Activated CD8-positive, alpha-beta memory T cell treated with anti-CD3 and anti-CD28 coated beads, Interleukin-2, amount 10 ng/mL, durations not matched to agents 7 days and 5 days (primary cell): ENCODE data around the gene UPK3BL2. TPM values are rescaled to one million over a fixed set of nuclear protein-coding genes. Genes with fewer than 3 reads are reported as not detected.
"Not testable (repeated sequence)": the region's sequence is repeated elsewhere in the genome, so short reads cannot be mapped to it uniquely, and the experiment has no call there.

Experiments
- ATAC-seq: fragments of 150-1000 bp; cut with Tn5 transposase; one replicate; pipeline ENCODE4 v1.10.0; 2021; ENCODE audit warnings: moderate library complexity
- CTCF ChIA-PET: fragments of 350-600 bp; sonication (Branson Sonifier 250); formaldehyde crosslinking; loops from one replicate; lab custom pipeline; 2021; ENCODE audit warnings: antibody characterized with exemption; lab: Charles Lee
- DNase-seq: peaks from one replicate; pipeline ENCODE4 v3.0.0-alpha.2; 2020
- H3K27ac Mint-ChIP-seq: one replicate; pipeline ENCODE4 v1.8.0; 2021; ENCODE audit warnings: mild to moderate bottlenecking, mixed read lengths
- H3K27me3 Mint-ChIP-seq: one replicate; pipeline ENCODE4 v1.8.0; 2021; ENCODE audit warnings: mixed read lengths
- H3K36me3 Mint-ChIP-seq: one replicate; pipeline ENCODE4 v1.8.0; 2021; ENCODE audit warnings: mild to moderate bottlenecking, mixed read lengths
- H3K4me1 Mint-ChIP-seq: one replicate; pipeline ENCODE4 v1.8.0; 2021; ENCODE audit warnings: mixed read lengths
- H3K4me3 Mint-ChIP-seq: one replicate; pipeline ENCODE4 v1.8.0; 2021; ENCODE audit warnings: mild to moderate bottlenecking, moderate library complexity, mixed read lengths
- H3K9me3 Mint-ChIP-seq: one replicate; pipeline ENCODE4 v1.8.0; 2022; ENCODE audit warnings: low read depth, mixed read lengths
- total RNA-seq, 2 experiments: library from RNA; stranded (reverse); gene quantifications; one replicate each; pipeline ENCODE4 v1.2.3, GENCODE V29; 2021

UPK3BL2 gene, protein sequence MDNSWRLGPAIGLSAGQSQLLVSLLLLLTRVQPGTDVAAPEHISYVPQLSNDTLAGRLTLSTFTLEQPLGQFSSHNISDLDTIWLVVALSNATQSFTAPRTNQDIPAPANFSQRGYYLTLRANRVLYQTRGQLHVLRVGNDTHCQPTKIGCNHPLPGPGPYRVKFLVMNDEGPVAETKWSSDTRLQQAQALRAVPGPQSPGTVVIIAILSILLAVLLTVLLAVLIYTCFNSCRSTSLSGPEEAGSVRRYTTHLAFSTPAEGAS
- total RNA-seq: 10 to 100 TPM; 11.0 to 11.6 TPM

DNA sequence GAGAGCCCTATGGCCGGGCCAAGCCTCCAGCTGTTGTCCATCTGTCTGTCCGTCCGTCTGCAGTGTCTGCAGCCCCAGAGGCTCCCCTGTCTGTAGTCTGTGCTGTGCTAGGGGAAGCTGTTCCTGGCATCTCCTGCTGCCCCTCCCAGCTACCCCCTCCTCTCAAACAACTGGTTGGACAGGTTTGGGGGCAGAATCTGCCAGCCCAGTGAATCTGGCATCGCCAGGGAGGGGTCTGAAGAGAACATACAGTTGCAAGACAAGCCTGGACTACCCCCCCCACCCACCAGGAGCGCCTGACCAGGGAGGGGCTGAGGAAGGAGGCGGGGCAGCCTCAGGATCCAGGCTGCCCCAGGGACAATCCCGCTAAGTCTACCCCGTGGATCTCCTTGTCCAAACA, at the start of gene UPK3BL2:
TSS of gene UPK3BL2 (minus strand) at position 101 of the 400 bp plus-strand sequence. CDS start at position 41, 60 bp downstream.
- H3K4me1 Mint-ChIP-seq, H3K27ac Mint-ChIP-seq, CTCF ChIA-PET, H3K9me3 Mint-ChIP-seq, H3K27me3 Mint-ChIP-seq, H3K36me3 Mint-ChIP-seq, H3K4me3 Mint-ChIP-seq, ATAC-seq, DNase-seq: not testable (repeated sequence)

DNA sequence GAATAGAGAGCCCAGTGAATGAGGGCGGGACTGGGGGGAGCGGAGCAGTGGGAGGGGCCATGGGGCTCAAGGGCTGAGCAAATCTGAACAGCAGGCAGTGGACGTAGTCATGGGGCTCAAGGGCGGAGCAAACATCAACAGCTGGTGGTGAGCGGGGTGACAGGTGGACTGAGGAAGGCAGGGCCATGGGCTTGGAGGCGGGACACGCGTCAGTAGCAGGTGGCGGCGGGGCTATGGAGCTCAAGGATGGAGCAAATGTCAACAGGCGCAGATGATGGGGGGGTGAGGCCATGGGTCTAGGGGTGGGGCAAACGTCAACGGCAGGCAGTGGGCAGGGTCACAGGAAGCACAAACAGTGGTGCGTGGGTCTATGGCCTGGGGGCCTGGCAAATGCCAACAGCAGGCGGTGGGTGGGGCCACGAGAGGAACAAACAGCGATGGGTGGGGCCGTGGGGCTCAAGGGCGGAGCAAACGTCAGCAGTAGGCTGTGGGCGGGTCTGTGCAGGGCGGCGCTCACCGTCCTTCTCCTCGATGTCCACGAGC, 49.1 kb upstream of the UPK3BL2 start:
- DNase-seq (peak; percentile 53), ATAC-seq (peak; percentile 73)
- H3K36me3 Mint-ChIP-seq, H3K4me1 Mint-ChIP-seq, CTCF ChIA-PET, H3K27me3 Mint-ChIP-seq, H3K27ac Mint-ChIP-seq, H3K4me3 Mint-ChIP-seq, H3K9me3 Mint-ChIP-seq: not testable (repeated sequence)

DNA sequence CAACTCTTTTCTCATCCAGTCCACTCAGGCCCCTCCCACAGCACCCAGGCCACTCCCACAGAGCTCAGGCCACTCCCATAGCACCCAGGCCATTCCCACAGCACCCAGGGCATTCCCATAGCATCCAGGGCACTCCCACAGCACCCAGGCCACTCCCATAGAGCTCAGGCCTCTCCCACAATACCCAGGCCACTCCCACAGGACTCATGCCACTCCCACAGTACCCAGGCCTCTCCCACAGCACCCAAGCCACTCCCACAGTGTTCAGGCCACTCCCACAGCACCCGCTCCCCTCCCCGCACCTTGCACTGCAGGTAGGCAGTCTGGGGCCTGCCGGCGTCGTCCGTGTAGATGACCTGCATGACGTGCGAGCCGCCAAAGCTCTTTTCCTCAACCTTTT, 46.4 kb upstream of the UPK3BL2 start:
- CTCF ChIA-PET, H3K27ac Mint-ChIP-seq, H3K4me1 Mint-ChIP-seq, H3K4me3 Mint-ChIP-seq, DNase-seq, H3K27me3 Mint-ChIP-seq, H3K36me3 Mint-ChIP-seq, H3K9me3 Mint-ChIP-seq: not testable (repeated sequence)
- peak; percentile 34 for ATAC-seq

DNA sequence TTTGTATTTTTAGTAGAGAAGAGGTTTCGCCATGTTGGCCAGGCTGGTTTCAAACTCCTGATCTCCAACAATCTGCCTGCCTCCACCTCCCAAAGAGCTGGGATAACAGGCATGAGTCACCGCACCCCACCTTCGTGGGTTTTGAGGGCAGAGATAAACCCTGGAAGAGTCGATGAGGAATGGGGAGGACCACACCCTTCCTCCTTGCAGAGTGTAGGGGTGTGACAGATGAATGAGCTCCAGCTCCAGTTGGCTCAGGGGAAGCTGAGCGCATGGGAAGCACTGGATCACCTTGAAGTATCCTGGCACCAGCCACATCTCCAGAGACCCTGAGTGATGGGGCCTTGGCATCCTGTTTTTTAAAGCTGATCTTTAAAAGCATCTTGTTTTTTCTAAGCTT, 40.0 kb upstream of the UPK3BL2 start:
- CTCF ChIA-PET, H3K27me3 Mint-ChIP-seq, H3K9me3 Mint-ChIP-seq, H3K4me1 Mint-ChIP-seq, H3K4me3 Mint-ChIP-seq, H3K27ac Mint-ChIP-seq, DNase-seq, H3K36me3 Mint-ChIP-seq, ATAC-seq: not testable (repeated sequence)

DNA sequence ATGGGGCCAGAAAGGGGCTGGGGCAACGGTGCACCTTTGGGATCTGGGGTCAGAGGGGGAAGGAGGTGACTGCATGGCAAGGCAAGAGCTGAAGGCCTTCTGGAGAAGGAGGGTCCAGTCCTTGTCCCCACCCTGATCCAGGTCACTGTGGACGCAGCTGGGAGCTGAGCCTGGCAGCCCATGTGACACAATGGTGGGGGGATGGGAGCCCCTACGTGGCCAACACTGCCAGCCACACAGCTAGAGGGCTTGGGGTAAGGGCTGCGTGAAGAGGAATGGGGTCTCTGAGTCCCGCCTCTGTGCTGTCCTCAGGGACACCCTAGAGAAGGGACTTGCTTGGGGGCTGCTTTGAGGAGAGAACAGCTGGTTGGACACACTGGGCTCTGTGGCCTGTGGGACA, 38.2 kb upstream of the UPK3BL2 start:
- CTCF ChIA-PET: not testable (repeated sequence)

DNA sequence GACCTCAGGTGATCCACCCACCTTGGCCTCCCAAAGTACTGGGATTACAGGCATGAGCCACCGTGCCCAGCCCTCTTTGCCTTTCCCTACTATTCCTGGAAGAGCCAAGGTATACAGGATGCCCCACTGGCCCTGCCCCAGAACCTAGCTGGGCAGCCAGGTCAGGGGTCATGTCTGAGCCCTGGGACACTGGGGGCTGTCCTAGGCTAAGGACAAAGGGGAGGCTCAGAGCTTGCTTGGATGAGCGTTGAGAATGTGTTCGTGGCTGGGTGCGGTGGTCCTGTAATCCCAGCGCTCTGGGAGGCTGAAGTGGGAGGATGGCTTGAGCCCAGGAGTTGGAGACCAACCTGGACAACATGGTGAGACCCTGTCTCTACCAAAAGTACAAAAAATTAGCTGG, 35.0 kb upstream of the UPK3BL2 start:
- H3K27me3 Mint-ChIP-seq, H3K27ac Mint-ChIP-seq, H3K4me3 Mint-ChIP-seq, H3K36me3 Mint-ChIP-seq, ATAC-seq, H3K9me3 Mint-ChIP-seq, CTCF ChIA-PET, H3K4me1 Mint-ChIP-seq, DNase-seq: not testable (repeated sequence)

More for the DNA sequence above, 38.2 kb upstream of the UPK3BL2 start:
- not testable (repeated sequence) for DNase-seq, H3K9me3 Mint-ChIP-seq, H3K27me3 Mint-ChIP-seq, H3K36me3 Mint-ChIP-seq, H3K4me3 Mint-ChIP-seq, H3K27ac Mint-ChIP-seq, H3K4me1 Mint-ChIP-seq, ATAC-seq

DNA sequence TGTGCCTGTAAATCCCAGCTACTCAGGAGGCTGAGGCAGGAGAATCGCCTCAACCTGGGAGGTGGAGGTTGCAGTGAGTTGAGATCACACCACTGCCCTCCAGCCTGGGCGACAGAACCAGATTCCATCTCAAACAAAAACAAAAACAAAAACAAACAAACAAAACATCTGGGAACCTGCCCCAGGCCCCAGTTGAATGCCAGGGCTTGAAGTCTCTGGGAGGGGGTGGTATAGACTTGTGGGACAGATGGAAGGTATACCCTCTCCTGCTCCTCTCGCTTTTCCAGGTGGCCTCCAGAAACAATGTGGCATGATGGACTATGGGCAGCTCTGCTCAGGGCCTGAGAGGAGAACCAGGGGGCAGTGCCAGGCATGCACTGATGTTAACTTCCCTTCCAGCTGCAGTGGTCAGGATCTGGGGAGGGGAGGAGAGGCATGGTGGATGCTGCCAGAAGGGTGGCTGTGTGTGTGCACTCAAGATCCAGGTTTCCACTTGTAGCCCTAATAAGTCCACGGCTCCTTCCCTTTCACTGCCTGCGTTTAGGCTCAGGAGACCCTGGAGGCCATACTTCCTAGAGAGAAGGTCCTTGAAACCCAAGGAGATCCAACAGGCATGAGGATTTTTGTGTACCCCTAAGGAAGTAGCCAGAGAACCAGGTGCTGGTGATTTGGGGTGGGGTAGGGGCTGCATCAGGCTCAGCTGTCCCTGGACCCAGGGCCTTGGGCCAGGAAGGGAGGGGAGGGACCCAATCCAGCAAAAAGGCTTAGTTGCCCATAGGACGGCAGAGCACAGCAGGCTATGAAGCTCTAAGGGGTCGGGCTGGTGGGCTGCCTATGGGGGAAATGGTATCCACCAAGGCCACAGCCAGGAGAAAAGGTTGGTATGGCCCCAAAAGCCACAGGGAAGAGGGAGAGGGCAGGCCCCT, 34.1 kb upstream of the UPK3BL2 start:
- H3K36me3 Mint-ChIP-seq, H3K4me1 Mint-ChIP-seq, H3K27me3 Mint-ChIP-seq, ATAC-seq, H3K27ac Mint-ChIP-seq, H3K4me3 Mint-ChIP-seq, CTCF ChIA-PET, H3K9me3 Mint-ChIP-seq, DNase-seq: not testable (repeated sequence)

DNA sequence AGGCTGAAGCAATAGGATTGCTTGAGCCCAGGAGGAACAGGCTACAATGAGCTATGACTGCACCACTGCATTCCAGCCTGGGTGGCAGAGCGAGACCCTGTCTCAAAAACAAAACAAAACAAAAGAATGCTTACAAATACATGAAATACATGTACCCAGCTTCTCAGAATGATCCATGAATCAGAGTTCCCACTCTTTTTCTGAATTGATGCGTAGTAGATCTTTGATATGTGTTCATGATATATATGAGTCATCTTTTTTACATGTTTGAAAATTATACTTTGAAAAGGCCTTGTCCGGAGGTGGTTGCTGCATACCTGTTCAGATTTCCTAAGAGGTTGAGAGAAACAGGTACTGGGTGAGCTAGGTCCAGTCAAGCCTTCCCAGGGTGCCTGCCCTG, 32.9 kb upstream of the UPK3BL2 start:
- H3K4me3 Mint-ChIP-seq, DNase-seq, H3K36me3 Mint-ChIP-seq, H3K4me1 Mint-ChIP-seq, H3K9me3 Mint-ChIP-seq, ATAC-seq, H3K27ac Mint-ChIP-seq, H3K27me3 Mint-ChIP-seq, CTCF ChIA-PET: not testable (repeated sequence)

DNA sequence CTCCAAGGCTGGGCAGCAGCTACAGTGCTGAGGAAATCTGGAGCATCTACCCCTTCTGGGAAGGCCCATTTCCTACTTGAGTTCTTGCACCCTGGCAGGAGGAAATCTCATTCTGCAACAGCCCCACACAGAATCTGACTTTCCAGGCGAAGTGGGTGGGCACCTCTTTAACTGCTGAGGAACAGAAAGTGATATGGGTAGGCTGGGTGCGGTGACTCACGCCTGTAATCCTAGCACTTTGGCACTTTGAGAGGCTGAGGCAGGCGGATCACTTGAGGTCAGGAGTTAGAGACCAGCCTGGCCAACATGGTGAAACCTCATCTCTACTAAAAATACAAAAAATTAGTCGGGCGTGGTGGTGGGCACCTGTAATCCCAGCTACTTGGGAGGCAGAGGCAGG, 31.1 kb upstream of the UPK3BL2 start:
- CTCF ChIA-PET, H3K27me3 Mint-ChIP-seq, H3K4me3 Mint-ChIP-seq, ATAC-seq, H3K9me3 Mint-ChIP-seq, H3K36me3 Mint-ChIP-seq, DNase-seq, H3K27ac Mint-ChIP-seq, H3K4me1 Mint-ChIP-seq: not testable (repeated sequence)

DNA sequence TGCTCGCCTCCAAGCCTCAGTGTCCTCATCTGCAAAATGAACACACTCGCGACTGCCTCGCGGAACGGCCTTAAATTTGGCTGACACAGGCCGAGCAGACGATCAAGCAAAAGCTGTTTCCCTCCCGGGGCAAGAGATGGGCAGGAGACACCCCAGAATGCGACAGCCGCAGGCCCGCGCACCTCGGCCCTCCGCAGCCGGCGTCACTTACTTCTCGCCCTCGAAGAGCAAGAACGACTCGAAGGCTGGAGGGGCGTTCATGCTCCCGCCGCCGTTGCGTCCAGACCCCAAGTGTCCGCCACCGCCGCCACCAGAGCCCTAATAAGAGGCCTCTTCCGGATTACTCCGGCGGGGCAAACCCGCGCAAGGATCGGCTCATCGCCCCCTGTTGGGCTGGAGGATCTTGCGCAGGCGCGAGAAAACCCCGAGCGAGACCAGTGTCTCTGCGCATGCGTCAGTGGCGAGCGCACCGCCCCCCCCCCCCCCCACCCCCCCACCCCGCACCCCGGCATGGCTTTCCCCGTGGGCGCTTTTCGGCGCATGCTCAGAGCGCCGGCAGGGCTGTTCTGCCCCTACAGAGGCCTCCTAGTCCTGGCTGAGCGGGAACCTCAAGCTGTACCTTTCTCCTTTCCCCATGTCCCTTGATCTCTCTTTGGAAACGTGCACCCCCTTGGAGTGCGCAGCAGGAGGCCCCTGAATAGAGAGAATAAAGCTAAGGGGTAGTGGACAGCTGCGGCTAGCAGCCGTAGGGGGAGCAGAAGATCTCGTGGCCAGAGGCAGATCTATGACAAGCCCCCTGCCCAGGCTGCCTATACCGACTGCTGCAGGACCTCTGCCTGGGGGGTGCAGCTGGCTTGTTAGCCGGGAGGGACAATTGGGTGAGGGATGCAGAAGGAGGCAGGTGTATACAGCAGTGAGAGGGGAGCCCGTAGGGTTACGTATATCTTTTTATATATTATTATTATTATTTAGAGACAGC, 29.1 kb upstream of the UPK3BL2 start, which contains the start of gene POLR2J3:
TSS of gene POLR2J3 (minus strand) at position 323 of the 979 bp plus-strand sequence. CDS start at position 261, 62 bp downstream.
- H3K4me1 Mint-ChIP-seq, H3K36me3 Mint-ChIP-seq, H3K27me3 Mint-ChIP-seq, CTCF ChIA-PET, H3K9me3 Mint-ChIP-seq: not testable (repeated sequence)
- Mint-ChIP-seq H3K4me3 (peak within 1 kb of the TSS; percentile 91), H3K27ac (peak within 1 kb of the TSS; percentile 91)
- ATAC-seq (peak; percentile 95), DNase-seq (peak; percentile 99)

DNA sequence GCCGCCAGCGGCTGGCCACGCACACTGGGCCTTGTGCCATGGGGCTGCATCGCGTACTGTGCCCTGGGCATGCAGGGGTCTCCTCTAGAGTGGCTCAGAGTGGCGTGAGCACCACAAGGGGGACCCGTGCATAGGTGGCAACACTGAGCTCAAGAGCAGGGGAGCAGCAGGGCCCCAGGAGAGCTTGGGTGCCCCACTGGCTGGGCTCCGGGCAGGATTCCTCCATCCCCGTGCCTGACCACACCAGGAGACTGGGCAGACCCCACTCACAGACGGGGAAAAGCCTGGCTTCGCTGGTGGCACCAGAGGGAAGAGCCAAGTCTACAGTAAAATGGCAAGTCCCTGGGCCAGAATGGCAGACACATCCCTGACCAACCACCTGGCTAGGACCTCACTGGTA, 25.1 kb upstream of the UPK3BL2 start:
- H3K4me1 Mint-ChIP-seq, H3K27ac Mint-ChIP-seq, H3K9me3 Mint-ChIP-seq, CTCF ChIA-PET, DNase-seq, H3K36me3 Mint-ChIP-seq, H3K4me3 Mint-ChIP-seq, ATAC-seq, H3K27me3 Mint-ChIP-seq: not testable (repeated sequence)

DNA sequence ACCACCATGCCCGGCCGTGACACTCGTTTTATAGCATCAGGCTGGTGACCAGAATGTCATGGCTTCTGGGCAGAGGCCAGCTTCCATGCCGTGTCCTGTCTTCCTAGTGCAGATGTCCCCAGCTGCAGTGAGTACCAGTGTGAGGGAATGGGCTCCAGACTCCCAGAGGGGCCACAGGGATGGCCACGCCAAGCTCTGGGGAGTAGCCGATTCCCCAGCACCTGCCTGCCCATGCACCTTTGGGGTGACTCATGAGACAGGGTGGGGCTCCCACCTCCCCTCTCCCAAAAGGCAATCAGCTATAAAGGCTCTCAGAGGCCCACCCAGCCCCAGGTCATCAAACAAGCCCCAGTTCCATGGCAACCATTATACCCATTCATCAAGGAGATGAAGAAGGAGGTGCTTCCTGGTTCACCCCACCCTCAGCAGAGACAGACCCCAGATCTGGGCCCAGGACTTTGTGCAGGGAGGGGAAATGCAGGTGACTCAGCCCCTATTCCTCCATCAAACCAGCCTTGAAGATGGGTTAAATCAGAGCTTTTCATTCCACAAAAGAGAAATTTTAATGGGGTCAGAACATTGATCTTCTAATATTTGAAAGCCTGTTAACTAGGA, 7.4 kb upstream of the UPK3BL2 start, which contains the start of gene SPDYE2:
TSS of gene SPDYE2 (plus strand) at position 419 of the 615 bp plus-strand sequence. CDS start 2,030 bp downstream, outside the sequence.
- H3K27me3 Mint-ChIP-seq, H3K4me3 Mint-ChIP-seq, CTCF ChIA-PET, H3K27ac Mint-ChIP-seq, H3K36me3 Mint-ChIP-seq, DNase-seq, H3K9me3 Mint-ChIP-seq, ATAC-seq, H3K4me1 Mint-ChIP-seq: not testable (repeated sequence)
